OCI-LY1 (cell line): ENCODE results near the gene GZF1.

Source experiments
- EZH2 ChIP-seq: fragments of 200-600 bp; sonication (generic), shearing (Covaris generic); IDR thresholded peaks from 2 replicates; pipeline ENCODE4 v1.8.0; 2017; ENCODE audit warnings: borderline replicate concordance, mixed run types, mild to moderate bottlenecking, antibody characterized with exemption, low read length, moderate library complexity, mixed read lengths
- TF ChIP-seq, protein P1 (sequence below): fragments of 200-600 bp; sonication (generic), shearing (Covaris generic); IDR thresholded peaks from 2 replicates; pipeline ENCODE4 v1.5.1; 2017; ENCODE audit warnings: mild to moderate bottlenecking, antibody characterized with exemption, low read length, moderate library complexity, mixed read lengths

DNA sequence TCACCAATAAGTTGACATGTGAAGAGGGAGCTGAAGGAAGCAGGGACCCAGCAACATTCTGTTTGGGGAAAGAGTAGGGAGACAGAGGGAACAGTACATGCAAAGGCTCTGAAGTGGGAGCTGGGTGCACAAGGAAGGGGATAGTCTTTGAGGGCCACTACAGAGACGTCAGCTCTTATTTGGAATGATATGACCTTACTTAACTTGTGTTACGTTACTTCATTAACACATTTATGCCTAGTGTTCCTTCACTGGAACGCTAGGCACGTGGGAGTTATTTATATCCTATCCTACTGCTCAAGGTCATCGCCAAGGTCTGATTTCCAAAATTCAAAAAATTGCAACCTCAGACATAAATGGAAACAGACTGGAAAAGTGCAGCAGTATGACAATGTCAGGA lies 39.1 kb downstream of the GZF1 start:
- TF ChIP-seq EZH2 = no peak
- TF ChIP-seq, protein P1, sequence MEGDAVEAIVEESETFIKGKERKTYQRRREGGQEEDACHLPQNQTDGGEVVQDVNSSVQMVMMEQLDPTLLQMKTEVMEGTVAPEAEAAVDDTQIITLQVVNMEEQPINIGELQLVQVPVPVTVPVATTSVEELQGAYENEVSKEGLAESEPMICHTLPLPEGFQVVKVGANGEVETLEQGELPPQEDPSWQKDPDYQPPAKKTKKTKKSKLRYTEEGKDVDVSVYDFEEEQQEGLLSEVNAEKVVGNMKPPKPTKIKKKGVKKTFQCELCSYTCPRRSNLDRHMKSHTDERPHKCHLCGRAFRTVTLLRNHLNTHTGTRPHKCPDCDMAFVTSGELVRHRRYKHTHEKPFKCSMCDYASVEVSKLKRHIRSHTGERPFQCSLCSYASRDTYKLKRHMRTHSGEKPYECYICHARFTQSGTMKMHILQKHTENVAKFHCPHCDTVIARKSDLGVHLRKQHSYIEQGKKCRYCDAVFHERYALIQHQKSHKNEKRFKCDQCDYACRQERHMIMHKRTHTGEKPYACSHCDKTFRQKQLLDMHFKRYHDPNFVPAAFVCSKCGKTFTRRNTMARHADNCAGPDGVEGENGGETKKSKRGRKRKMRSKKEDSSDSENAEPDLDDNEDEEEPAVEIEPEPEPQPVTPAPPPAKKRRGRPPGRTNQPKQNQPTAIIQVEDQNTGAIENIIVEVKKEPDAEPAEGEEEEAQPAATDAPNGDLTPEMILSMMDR = no peak
